IPS-20b (cell line): ENCODE measurements around the gene SKI.

ENCODE experiments used
- H3K27ac ChIP-seq: one replicate; pipeline ENCODE4 v1.5.1; 2013; ENCODE audit warnings: low read length
- H3K27me3 ChIP-seq: 2 replicates; pipeline ENCODE4 v1.6.1; 2013; ENCODE audit warnings: mild to moderate bottlenecking, low read length, inconsistent platforms; ENCODE audit not compliant: insufficient read depth
- H3K36me3 ChIP-seq: 2 replicates; pipeline ENCODE4 v1.6.1; 2013; ENCODE audit warnings: low read depth, mild to moderate bottlenecking, inconsistent platforms, low read length, moderate library complexity; ENCODE audit not compliant: insufficient read depth
- H3K4me1 ChIP-seq: 2 replicates; pipeline ENCODE4 v1.6.1; 2013; ENCODE audit warnings: mild to moderate bottlenecking, control low read depth, inconsistent platforms, low read length, moderate library complexity; ENCODE audit not compliant: insufficient read depth
- H3K4me3 ChIP-seq: 2 replicates; pipeline ENCODE4 v1.5.1; 2013; ENCODE audit warnings: mild to moderate bottlenecking, low read length, inconsistent platforms
- H3K9ac ChIP-seq: 2 replicates; pipeline ENCODE4 v1.6.1; 2013; ENCODE audit warnings: low read depth, mild to moderate bottlenecking, inconsistent platforms, low read length, moderate library complexity
- H3K9me3 ChIP-seq: 2 replicates; pipeline ENCODE4 v1.6.1; 2013; ENCODE audit warnings: mild to moderate bottlenecking, low read depth, low read length, inconsistent platforms; ENCODE audit not compliant: insufficient read depth

SKI gene

GRCh38 chr1:2267051-2267830, 39.1 kb downstream of the SKI start:
- H3K4me3 ChIP-seq: no peak overlapping the region
- H3K9me3 ChIP-seq: no peaks in the 10 kb centered on the region
- H3K4me1 ChIP-seq: peaks cover 18% of the 10 kb centered on the region; the same call in 1 of the 2 replicates
- H3K27me3 ChIP-seq: no peaks in the 10 kb centered on the region
- H3K27ac ChIP-seq: no peak overlapping the region
- H3K36me3 ChIP-seq: no peaks in the 10 kb centered on the region
- H3K9ac ChIP-seq: no peak overlapping the region

DNA sequence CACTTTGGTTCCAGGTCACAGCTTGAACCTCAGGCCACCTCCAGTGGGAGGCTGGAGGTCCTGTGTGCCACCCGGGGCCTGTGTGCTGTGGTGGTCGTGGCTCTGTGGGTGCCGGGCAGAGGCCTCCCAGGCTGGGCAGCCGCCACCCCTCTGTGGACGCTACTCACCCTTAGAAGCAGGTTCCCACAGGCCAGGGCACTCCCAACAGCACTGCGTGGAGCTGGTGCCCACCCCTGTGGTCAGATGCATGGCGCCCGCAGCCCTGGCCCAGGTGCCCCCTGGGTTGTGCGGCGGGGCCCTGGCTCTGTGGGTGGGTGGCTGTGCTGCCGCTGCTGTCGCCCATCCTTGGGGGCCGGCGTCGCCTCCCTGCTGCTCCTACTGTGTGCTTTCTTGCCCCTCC, 39.7 kb downstream of the SKI start:
- H3K36me3 ChIP-seq: no peaks in the 10 kb centered on the region

GRCh38 chr1:2268285-2269056, 40.4 kb downstream of the SKI start:
- no peaks in the 10 kb centered on the region for H3K9me3 ChIP-seq
- no peak overlapping the region for H3K27ac ChIP-seq
- H3K9ac ChIP-seq: no peak overlapping the region
- H3K27me3 ChIP-seq: no peaks in the 10 kb centered on the region
- H3K4me1 ChIP-seq: peaks cover 18% of the 10 kb centered on the region; the same call in 1 of the 2 replicates
- no peaks in the 10 kb centered on the region for H3K36me3 ChIP-seq
- H3K4me3 ChIP-seq: no peak overlapping the region

More for the DNA sequence above, 39.7 kb downstream of the SKI start:
- Histone ChIP-seq H3K9ac (no peak overlapping the region), H3K4me1 (peaks cover 18% of the 10 kb centered on the region; the same call in 1 of the 2 replicates), H3K9me3 (no peaks in the 10 kb centered on the region), H3K27me3 (no peaks in the 10 kb centered on the region), H3K27ac (no peak overlapping the region), H3K4me3 (no peak overlapping the region)

DNA sequence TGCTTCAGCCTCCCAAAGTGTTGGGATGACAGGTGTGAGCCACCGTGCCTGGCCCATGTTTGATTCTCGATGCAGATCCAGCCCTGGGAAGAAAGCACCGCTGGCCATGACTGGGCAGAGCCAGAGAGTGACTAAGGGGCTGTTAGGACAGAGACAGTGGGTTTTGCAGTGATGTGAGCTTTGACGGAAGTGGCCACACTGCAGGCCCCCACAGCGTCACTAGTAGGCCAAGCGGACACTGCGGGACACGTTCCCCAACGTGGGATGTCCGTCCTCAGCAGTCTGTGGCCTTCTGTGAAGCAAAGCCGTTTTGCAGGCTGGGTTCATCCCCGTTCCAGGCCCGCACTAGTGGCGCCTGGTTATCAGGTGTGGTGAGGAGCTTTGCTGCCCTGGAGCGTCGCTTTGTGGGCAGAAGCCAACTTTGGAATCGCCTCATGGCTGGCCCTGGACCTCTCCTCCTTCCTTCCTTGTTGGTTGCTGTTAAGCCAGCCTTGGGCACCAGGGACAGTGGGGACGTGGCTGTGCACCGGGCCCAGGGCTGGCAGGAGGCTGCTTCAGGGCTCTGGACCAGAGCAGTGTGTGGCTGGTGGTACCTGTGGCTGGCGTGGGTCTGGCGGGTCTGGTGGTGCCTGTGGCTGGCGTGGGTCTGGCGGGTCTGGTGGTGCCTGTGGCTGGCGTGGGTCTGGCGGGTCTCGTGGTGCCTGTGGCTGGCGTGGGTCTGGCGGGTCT, 41.2 kb downstream of the SKI start:
- Histone ChIP-seq H3K9me3 (no peaks in the 10 kb centered on the region), H3K4me1 (peaks cover 18% of the 10 kb centered on the region; the same call in 1 of the 2 replicates), H3K27ac (no peak overlapping the region), H3K27me3 (no peaks in the 10 kb centered on the region), H3K4me3 (no peak overlapping the region), H3K36me3 (no peaks in the 10 kb centered on the region), H3K9ac (no peak overlapping the region)

GRCh38 chr1:2269922-2270259, 41.8 kb downstream of the SKI start:
- Histone ChIP-seq H3K9ac (no peak overlapping the region), H3K36me3 (no peaks in the 10 kb centered on the region), H3K27ac (no peak overlapping the region), H3K9me3 (no peaks in the 10 kb centered on the region), H3K4me3 (no peak overlapping the region), H3K4me1 (peaks cover 18% of the 10 kb centered on the region; the same call in 1 of the 2 replicates), H3K27me3 (no peaks in the 10 kb centered on the region)

GRCh38 chr1:2270260-2271100, 42.4 kb downstream of the SKI start:
- no peak overlapping the region for H3K27ac ChIP-seq
- H3K4me1 ChIP-seq: peaks cover 18% of the 10 kb centered on the region; the same call in 1 of the 2 replicates
- H3K9me3 ChIP-seq: no peaks in the 10 kb centered on the region
- no peak overlapping the region for H3K9ac ChIP-seq
- H3K27me3 ChIP-seq: no peaks in the 10 kb centered on the region
- no peak overlapping the region for H3K4me3 ChIP-seq
- no peaks in the 10 kb centered on the region for H3K36me3 ChIP-seq

GRCh38 chr1:2271211-2271721, 43.1 kb downstream of the SKI start:
- no peak overlapping the region for H3K27ac ChIP-seq
- no peak overlapping the region for H3K4me3 ChIP-seq
- H3K36me3 ChIP-seq: no peaks in the 10 kb centered on the region
- H3K9me3 ChIP-seq: no peaks in the 10 kb centered on the region
- H3K27me3 ChIP-seq: no peaks in the 10 kb centered on the region
- H3K9ac ChIP-seq: no peak overlapping the region
- peaks cover 20% of the 10 kb centered on the region; the same call in 1 of the 2 replicates for H3K4me1 ChIP-seq

- no peaks in the 10 kb centered on the region for H3K9me3 ChIP-seq
- no peak overlapping the region for H3K27ac ChIP-seq
- H3K4me3 ChIP-seq: no peak overlapping the region
- no peaks in the 10 kb centered on the region for H3K36me3 ChIP-seq
- H3K4me1 ChIP-seq: peaks cover 25% of the 10 kb centered on the region
- no peaks in the 10 kb centered on the region for H3K27me3 ChIP-seq
- H3K9ac ChIP-seq: no peak overlapping the region
Measured at GRCh38 chr1:2271841-2272655, 43.9 kb downstream of the SKI start.

DNA sequence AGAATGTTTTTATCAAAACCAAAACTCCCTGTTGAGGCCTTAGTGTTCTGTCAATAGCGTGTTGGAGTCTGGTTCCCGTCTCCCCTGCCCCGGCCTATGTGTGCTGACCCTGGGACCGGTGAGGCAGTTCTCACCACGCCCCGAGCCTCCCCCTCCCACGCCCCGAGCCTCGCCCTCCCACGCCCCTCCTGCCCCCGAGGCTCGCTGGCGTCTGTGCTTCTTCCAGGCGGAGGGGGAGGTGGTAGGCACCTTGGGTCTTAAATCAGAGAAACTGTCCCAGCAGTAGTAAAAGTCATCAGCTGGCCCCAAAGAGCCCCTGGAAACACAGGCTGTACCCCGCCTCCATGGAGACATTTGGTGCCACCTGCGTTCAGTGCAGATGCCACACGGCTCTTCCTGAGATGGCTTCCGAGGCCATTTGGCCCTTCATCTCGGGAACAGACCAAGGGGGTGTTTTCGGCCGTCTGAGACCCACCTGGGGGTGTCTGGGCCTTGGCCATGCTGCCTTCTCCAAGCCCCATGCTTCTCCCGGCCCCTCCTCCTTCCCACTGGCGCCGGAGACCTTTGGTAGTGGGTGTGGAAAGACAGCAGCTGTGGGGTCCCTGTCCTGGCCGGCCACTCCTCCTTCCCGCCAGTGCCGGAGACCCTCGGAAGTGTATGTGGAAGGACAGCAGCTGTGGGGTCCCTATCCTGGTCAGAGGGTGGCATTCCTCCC, 44.7 kb downstream of the SKI start:
- peaks cover 25% of the 10 kb centered on the region for H3K4me1 ChIP-seq
- peaks cover 6% of the 10 kb centered on the region; the same call in 1 of the 2 replicates for H3K36me3 ChIP-seq
- no peak overlapping the region for H3K4me3 ChIP-seq
- H3K9ac ChIP-seq: no peak overlapping the region
- H3K9me3 ChIP-seq: no peaks in the 10 kb centered on the region
- no peak overlapping the region for H3K27ac ChIP-seq
- no peaks in the 10 kb centered on the region for H3K27me3 ChIP-seq
